HG03280 (cell line): Measurements from ENCODE around the gene GNAO1.

Experiments
- ATAC-seq: cut with Tn5 transposase; IDR thresholded peaks from one replicate; pipeline ENCODE4 v1.9.1; 2021; ENCODE audit warnings: mild to moderate bottlenecking, moderate library complexity; ENCODE audit not compliant: unreplicated experiment

Gene GNAO1

GRCh38 chr16:56306690-56307533 is 115.6 kb downstream of the GNAO1 start:
- ATAC-seq: no peak

DNA sequence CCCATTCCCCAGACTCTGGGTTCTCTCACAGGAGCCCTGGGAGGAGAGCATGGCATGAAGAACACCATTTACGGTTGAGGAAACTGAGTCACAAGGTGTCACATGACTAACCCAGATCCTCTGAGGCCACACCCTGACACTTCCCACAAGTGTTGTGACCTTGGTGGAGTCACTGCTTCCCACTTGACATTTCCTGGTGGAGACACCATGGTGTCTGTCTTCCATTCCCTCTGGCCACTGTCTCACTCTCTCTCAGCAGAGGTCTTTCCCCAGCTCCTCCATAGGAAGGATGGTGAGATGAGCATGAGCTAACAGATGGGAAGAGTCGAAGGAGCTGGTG is 116.2 kb downstream of the GNAO1 start:
- no peak for ATAC-seq

GRCh38 chr16:56309008-56309407 is 117.7 kb downstream of the GNAO1 start:
- no peak for ATAC-seq

GRCh38 chr16:56310690-56311089 is 119.4 kb downstream of the GNAO1 start:
- no peak for ATAC-seq

DNA sequence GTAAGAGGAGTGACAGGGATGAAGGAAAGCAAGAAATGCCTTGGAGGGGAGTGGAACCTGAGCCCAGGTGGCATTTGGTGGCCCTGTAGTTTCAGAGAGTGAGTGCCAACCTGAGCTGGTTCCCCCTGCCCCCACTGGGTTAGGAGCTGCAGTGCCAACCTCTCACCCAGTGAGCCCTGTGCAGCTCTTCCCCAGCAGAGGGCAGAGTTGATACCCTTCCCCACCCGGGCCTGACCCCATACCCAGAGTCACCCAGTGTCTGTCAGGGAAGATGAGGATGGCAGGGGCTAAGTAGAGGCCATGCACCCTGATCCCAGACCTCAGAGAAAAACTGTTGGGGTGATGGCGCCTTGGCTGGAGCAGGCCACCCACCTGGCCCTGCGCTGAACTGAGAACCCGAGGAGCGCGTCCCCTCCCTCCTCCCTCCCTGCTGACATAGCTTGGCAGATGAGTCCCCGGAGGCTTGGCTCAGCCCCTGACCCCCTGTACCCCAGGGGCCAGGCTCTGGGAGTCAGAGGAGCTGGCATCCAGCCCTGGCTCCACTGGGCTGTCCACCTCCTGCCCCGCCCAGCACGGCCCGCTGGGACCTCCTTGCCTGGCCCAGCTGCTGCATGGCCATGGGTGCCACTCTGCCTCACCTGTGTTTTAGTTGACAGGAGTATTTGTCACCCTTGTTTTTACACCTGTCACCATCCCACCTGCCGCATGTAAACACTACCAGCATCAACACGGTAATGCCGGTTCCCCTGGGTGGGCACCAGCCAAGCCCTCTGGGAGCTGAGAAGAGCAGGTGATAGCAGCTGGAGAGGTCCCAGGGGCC is 120.1 kb downstream of the GNAO1 start:
- no peak for ATAC-seq

DNA sequence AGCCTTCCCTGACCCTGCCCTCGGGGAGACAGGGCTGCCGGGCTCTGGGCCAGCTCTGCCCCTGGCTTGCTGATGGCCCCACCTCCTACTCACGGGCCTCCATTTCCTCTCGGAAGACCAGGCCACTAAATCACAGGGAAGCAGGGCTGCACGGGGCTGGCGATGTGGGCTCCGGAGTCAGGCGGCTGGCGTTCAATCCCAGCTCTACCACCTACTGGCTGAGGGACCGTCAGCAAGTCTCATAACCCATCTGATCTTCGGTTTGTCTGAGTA is 120.7 kb downstream of the GNAO1 start:
- no peak for ATAC-seq

- no peak for ATAC-seq
Measured at GRCh38 chr16:56312556-56312955, 121.3 kb downstream of the GNAO1 start.

- ATAC-seq: no peak
Measured at GRCh38 chr16:56314244-56314850, 123.1 kb downstream of the GNAO1 start.

DNA sequence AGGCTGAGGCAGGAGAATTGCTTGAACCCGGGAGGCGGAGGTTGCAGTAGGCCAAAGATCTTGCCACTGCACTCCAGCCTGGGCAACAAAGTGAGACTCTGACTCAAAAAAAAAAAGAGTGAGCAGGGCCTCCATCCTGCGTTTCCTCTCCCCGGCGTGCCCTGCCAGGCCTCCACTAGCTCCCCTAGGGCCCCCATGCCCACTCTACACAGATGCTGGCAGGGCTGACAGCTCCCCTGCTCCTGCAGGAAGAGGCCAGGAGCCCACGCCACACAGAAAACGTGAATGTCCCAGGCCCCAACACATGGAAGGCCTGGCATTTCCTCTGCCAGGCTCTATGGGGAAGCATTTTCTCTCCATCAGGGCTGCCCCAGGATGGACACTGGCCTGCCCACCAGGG is 124.7 kb downstream of the GNAO1 start:
- no peak for ATAC-seq

DNA sequence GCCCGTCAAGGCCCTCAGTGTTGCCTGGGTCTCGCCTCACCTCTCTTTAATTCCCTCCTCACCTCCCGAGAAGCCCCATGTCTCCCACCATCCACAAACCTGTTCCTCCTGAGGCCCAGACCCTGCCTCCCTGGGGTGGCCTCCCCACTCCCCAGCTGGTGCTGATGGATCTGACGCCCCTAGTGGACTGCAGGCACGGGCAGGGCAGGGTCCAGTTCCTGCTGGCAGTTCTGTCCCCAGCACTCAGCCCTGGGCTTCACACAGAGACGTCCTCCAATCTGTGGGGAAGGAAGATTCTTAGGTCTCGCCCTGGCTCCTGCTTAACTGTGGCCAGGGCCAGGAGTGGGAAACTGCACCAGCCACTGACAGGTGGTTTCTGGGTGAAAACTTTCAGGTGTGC is 125.3 kb downstream of the GNAO1 start:
- ATAC-seq: no peak

DNA sequence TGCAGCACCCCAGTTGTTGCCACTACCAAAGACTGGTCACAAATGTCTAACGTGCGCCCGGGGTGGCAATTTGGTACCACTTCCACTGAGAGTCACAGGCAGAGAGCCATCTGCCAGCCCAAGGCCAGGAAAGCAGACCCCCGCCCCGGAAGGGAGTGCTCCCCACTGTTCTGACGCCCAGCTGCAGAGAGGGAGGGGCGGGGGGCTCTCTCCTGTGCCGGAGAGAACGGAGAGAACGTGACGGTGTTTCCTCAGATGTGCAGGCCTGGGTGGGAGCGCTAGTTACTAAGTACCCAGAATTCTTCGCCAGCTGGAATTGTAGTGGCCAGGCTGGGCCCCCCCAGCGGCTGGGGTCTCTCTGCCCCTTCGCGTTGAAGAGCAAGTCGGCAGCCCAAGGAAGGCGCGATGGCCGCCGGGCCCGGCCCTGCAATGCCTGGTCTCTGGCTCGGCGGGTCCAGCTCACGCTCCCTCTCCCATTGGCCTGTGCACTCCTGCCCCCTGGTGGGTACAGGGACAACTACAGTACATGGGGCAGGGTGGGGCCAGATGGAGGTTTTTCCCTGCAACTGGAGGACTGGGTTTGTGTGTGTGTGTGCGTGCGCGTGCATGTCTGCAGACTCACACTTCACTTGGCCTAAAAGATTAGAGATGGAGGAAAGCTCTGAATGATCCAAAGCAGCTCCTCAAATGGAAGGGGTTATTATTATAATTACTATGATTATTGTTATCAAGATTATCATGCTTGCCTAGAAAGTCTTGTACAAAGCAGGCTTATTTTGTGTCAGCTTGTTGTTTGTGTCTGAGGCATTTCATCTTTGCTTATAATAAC is 126.9 kb downstream of the GNAO1 start:
- peak; percentile 91 for ATAC-seq

- ATAC-seq: no peak
Measured at GRCh38 chr16:56318827-56319140, 127.5 kb downstream of the GNAO1 start.

- ATAC-seq: no peak
Measured at GRCh38 chr16:56319376-56319775, 128.1 kb downstream of the GNAO1 start.

GRCh38 chr16:56320056-56320455 is 128.8 kb downstream of the GNAO1 start:
- ATAC-seq: no peak

- ATAC-seq: no peak
Measured at GRCh38 chr16:56320811-56321558, 129.7 kb downstream of the GNAO1 start.

GRCh38 chr16:56321571-56321970 is 130.3 kb downstream of the GNAO1 start:
- ATAC-seq: no peak

DNA sequence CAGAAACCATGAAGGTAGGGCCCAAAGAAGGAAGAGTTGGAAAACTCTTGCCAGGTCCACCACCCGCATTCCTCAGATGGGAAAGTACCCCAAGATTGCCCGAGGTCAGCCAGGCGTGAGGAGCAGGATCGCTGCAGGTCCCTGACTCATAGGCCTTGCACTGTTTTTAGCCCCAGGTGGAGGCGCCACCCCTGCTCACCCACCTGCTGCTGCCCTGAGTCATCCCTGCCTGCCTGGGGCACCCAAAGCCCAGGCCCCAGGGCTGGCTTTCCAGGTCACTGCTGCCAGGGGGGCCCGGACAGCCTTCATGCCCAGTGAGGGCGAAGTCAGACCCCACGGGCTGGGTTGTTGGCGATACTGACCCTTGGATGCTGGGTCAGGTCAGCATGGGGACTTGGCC is 133.1 kb downstream of the GNAO1 start:
- no peak for ATAC-seq

- ATAC-seq: no peak
Measured at GRCh38 chr16:56325956-56326355, 134.7 kb downstream of the GNAO1 start.

DNA sequence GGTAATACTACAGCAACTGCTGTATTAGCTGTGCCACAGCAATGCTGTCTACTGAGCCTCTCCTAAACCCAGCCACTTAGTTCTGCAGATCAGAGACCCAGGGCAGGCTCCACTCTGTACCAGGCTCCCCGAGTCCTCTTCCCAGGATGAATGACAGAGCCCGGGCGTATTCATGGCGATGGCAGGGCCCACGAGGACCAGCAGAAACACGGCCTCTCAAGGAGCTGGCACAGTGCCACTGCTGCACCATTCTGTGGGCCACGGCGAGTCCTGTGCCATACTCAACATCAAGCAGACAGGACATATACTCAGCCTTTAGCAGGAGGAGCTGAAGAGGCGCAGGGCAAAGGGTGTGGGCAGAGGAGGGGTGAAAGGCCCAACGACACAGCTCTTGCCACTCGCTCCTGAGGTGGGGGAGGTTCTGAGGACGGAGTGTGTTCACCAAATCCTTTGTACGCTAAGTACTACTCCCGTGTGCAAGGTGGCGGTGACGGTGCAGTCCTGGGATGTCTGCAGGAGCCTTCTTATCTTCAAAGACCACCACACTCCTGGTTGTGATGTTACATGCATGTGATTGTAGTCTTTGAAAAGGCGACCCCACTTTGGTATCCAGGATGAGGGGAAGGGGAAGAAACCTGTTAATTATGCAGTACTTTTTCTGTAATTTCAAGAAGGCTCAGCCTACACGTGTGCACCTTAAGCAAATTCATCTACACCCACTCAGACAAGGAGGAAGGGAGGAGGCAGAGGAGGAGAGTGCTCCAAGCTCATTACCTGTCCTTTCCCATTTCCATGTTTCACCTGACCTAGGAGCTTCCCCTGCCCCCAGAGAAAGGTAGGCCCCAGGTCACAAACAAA is 136.0 kb downstream of the GNAO1 start:
- ATAC-seq: no peak

DNA sequence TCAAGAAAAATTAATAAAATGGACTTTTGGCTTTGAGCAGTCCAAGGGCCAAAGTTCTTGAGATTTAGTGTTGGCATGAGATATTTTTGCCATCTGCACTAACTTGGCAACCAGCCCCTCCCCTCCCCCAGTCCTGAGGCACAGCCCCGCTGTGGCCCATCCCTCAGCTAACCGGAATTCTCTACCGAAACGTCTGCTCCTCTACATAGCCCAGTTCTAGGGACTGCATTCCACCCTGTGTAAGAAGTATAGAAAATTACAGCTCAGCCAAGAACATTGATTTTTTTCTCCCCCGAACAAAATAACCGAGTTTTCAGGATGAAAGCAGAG is 136.6 kb downstream of the GNAO1 start:
- no peak for ATAC-seq
